ENCODE results near the gene ASTN2. TPM values are rescaled to one million over a fixed set of nuclear protein-coding genes. Genes with fewer than 3 reads are reported as not detected.

The ASTN2 gene
- polyA plus RNA-seq, 3 donors: 17.2 to 17.5 (median 17.5) TPM

GRCh38 chr9:116795821-116796220 is 619.0 kb downstream of the ASTN2 start:
- DNase-seq (ENCODE audit: extremely low read depth in 1 of 11, low read depth in 9 of 11, low spot score in 4 of 11): no peak

DNA sequence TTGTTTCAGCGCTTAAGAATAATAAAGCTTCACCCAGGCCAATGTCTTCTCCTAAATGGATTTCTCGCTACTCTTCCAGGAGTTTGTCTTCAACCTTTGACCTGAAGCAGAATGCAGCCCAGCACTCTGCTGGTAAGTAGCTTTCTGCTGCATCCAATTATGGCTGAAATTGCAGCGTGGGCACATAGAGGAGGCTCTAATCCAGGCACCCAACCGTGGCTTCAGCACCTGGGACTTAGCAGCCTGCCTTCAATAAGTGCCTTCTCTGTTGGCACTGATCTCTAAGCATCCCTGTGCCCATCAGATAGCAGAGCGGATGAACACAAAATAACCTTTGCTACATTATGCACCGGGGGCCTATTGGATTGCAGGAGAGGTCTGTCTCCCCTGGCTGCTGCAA is 622.6 kb downstream of the ASTN2 start:
- no peak for DNase-seq (ENCODE audit: extremely low read depth in 1 of 11, low read depth in 9 of 11, low spot score in 4 of 11)

DNA sequence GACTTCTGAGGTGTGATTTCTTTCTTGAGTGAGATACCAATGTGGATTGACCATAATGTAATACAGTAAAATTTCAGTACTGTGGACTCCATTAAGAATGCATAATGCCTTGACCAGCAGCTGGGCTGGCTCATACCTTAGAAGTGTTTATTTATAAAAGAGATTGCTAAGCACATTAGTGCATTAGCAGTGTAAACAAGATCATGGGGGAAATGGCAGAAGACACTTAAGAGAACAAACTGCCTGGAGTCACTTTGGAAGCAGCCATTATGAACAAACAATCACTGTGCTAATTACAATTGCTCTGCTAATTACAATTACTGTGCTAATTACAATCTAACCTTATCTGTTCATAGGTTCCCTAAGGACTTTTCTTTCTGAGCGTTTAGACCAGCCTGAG is 623.5 kb downstream of the ASTN2 start:
- DNase-seq (ENCODE audit: extremely low read depth in 1 of 11, low read depth in 9 of 11, low spot score in 4 of 11): peak in 5 of 11 donors; percentile 1 to 33 (median 5)

DNA sequence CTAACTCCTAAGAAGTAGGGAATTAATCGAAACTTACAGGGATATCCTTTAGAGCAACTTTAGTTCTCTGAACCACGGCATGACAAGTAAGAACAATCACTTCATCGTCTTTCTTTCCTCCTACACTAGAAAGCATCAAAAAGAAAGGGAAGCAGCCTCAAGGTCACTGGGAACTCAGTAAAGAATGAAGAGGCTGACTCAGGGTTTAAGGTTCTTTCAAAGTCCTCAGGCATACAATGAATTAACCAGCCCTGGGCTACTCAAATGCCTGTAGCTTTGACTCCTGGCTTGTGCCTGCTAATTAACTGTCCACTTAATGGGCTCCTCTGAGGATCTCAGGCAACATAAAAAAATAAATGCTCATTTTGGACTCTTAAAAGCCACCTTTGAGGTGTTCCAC is 625.8 kb downstream of the ASTN2 start:
- DNase-seq (ENCODE audit: extremely low read depth in 1 of 11, low read depth in 9 of 11, low spot score in 4 of 11): no peak

GRCh38 chr9:116786737-116787136 is 628.1 kb downstream of the ASTN2 start:
- DNase-seq (ENCODE audit: extremely low read depth in 1 of 11, low read depth in 9 of 11, low spot score in 4 of 11): no peak

DNA sequence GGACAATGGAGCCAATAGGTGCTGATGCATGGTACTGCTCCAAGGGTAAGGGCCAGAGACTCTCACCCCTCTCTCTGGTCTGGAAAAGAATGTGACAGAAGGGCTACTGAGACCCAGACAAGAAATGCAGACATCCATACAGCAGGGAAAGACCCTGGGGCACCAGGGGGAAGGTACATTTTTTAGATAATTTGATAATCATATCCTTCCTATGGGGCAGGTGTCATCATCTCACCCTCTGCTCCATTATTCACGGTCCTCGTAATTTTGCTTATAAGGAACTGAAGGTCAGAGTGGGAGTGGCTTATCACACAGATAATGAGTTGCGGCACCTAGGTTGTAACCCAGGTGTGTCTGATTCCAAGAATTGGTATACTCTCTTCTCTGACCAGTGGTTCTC is 637.7 kb downstream of the ASTN2 start:
- no peak for DNase-seq (ENCODE audit: extremely low read depth in 1 of 11, low read depth in 9 of 11, low spot score in 4 of 11)

GRCh38 chr9:116774421-116775180 is 640.3 kb downstream of the ASTN2 start:
- DNase-seq (ENCODE audit: extremely low read depth in 1 of 11, low read depth in 9 of 11, low spot score in 4 of 11): no peak

DNA sequence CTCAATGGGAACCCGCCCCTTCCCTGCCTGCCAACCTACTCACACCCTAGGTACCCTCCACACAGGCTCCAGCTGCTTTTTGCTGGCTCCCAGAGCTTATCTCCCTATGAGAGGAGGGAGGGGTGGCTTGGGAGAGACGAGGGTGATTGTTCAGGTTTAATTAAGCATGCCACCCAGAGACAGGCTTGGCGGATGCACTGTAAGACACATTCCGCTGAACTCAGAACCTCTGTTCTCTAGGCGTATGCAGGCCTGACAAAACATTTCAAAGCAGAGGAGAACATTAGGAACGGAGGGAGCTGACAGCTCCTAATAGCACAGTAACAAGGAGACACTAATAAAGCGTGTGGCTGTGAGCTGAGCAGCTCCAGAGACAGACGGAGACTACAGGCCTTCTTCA is 647.6 kb downstream of the ASTN2 start:
- no peak for DNase-seq (ENCODE audit: extremely low read depth in 1 of 11, low read depth in 9 of 11, low spot score in 4 of 11)

- DNase-seq (ENCODE audit: extremely low read depth in 1 of 11, low read depth in 9 of 11, low spot score in 4 of 11): no peak
These were observed 649.8 kb downstream of the ASTN2 start for GRCh38 chr9:116765011-116765410.

GRCh38 chr9:116763770-116764169 is 651.1 kb downstream of the ASTN2 start:
- no peak for DNase-seq (ENCODE audit: extremely low read depth in 1 of 11, low read depth in 9 of 11, low spot score in 4 of 11)

DNA sequence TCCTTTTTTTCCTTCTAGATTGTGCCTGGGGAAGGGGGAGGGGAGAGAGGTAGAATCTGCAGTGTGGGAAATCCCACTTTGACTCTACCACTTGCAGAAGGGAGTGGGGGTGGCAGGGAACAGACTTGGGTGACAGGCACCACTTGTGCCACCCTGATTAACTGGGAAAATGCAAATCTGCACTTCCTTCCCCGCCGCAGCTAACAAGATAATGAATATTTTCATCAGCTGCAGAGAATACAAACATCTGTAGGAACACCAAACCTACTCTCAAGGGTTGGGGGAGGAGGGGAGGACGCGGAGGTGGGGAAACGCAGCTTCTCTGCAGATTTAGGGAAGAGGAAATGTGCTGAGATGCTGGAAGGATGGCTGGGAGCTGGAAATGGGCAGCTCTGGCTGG is 654.2 kb downstream of the ASTN2 start:
- DNase-seq (ENCODE audit: extremely low read depth in 1 of 11, low read depth in 9 of 11, low spot score in 4 of 11): no peak

- DNase-seq (ENCODE audit: extremely low read depth in 1 of 11, low read depth in 9 of 11, low spot score in 4 of 11): no peak
These were observed 657.8 kb downstream of the ASTN2 start for GRCh38 chr9:116757030-116757429.

GRCh38 chr9:116753389-116753788 is 661.5 kb downstream of the ASTN2 start:
- DNase-seq (ENCODE audit: extremely low read depth in 1 of 11, low read depth in 9 of 11, low spot score in 4 of 11): no peak

DNA sequence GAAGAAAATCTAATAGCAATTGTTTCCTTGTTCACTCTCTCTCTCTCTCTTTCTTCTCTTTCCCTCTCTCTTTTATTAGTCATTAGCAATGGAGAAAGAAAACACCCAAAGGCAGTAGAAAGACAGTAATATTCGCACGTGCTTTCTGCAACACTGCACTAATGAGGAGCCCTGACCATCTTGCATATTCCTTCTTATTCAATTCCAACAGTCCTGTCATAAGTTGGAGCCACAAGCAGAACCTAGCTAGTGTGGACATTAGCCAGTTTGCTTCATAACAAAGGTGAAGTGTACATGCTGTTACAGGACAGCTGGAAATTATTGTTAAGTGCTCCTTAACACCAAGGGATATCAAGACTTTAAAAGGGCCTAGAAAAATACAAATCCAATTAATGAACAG is 664.3 kb downstream of the ASTN2 start:
- DNase-seq (ENCODE audit: extremely low read depth in 1 of 11, low read depth in 9 of 11, low spot score in 4 of 11): no peak

- no peak for DNase-seq (ENCODE audit: extremely low read depth in 1 of 11, low read depth in 9 of 11, low spot score in 4 of 11)
These were observed 665.1 kb downstream of the ASTN2 start for GRCh38 chr9:116749772-116750171.

DNA sequence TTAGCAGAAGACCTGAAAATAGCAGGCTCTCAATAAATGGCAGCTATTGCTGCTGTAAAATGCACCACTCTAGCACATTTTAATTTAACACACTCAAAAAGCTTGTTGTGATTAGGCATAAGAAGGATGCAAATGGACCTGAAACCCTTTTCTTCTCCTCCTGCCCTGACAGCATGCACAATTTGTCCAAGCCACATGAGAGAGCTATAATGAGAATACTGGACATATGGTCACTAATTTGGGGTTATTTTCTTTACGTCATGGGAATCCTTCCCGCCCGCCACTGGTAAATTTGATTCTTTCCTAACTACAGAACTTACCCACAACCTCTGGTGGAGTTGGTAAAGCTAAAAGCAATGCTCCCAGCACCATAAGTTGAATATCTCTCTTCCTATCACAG is 665.7 kb downstream of the ASTN2 start:
- no peak for DNase-seq (ENCODE audit: extremely low read depth in 1 of 11, low read depth in 9 of 11, low spot score in 4 of 11)

DNA sequence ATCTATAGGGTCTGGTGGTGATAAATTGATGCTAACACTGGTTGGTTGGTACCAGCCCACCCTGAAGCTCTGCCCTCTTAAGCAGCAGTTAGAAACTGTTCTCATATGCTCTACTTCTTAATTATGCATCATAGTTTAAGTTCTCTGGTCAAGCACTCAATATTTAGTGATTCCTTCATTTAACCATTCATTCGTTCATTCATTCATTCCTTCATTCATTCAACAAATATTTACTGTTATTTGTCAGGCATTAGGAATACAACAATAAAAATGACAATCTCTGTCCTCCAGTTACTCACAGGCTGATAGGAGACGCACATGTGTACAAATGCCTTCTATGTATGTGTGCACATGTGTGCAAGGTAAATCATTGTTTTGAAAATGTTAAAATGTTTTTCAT is 673.1 kb downstream of the ASTN2 start:
- no peak for DNase-seq (ENCODE audit: extremely low read depth in 1 of 11, low read depth in 9 of 11, low spot score in 4 of 11)

DNA sequence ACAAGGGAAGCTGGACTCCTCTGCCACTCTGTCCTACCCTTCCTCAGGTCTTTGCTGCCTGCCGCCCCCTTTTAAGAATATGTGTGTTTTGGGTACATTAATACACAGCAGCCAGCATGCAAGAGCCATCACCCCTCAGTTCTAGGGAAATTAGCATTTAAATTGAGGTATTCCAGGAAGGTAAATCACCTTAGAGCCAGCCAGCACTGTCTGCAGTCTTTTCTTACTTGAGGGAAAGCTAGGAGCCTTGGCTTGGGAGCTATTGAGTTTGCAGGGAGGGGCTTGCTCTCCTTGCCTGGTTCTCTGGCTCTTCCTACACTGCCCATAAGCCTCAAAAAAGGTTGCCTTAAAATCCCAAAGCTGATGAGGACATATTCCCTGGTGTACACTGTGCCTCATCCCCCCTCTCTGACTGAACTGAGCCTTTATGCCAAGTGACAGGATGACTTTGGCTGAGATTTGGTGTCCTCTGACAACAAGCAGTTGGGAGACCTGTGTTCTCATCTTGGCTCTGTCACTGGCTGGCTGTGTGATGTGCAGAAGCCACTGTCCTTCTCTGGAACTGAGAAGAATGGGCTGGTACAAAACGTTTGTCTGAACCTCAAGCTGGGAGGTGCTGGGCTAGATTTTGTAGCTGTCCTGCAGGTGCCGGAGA is 673.6 kb downstream of the ASTN2 start:
- no peak for DNase-seq (ENCODE audit: extremely low read depth in 1 of 11, low read depth in 9 of 11, low spot score in 4 of 11)

- peak; percentile 38 to 80 (median 62) for DNase-seq (ENCODE audit: extremely low read depth in 1 of 11, low read depth in 9 of 11, low spot score in 4 of 11)
These were observed 677.7 kb downstream of the ASTN2 start for GRCh38 chr9:116737152-116737546.

- no peak for DNase-seq (ENCODE audit: extremely low read depth in 1 of 11, low read depth in 9 of 11, low spot score in 4 of 11)
These were observed 678.3 kb downstream of the ASTN2 start for GRCh38 chr9:116736399-116737151.
